Stimulated activated CD4-positive, alpha-beta T cell treated with anti-CD3 and anti-CD28 coated beads, Interleukin-12 subunit alpha, Interleukin-12 subunit beta, amount 100 ng/mL, for 48 hours (primary cell): ENCODE data around the gene DDX1.
"Not testable (repeated sequence)": the region's sequence is repeated elsewhere in the genome, so short reads cannot be mapped to it uniquely, and the experiment has no call there.

Source experiments
- DNase-seq, 3 donors: peaks; one replicate each; pipeline ENCODE4 v3.0.0-alpha.2; 2020; ENCODE audit warnings: low read depth in 2 of 3, low spot score in 1 of 3

Gene DDX1

DNA sequence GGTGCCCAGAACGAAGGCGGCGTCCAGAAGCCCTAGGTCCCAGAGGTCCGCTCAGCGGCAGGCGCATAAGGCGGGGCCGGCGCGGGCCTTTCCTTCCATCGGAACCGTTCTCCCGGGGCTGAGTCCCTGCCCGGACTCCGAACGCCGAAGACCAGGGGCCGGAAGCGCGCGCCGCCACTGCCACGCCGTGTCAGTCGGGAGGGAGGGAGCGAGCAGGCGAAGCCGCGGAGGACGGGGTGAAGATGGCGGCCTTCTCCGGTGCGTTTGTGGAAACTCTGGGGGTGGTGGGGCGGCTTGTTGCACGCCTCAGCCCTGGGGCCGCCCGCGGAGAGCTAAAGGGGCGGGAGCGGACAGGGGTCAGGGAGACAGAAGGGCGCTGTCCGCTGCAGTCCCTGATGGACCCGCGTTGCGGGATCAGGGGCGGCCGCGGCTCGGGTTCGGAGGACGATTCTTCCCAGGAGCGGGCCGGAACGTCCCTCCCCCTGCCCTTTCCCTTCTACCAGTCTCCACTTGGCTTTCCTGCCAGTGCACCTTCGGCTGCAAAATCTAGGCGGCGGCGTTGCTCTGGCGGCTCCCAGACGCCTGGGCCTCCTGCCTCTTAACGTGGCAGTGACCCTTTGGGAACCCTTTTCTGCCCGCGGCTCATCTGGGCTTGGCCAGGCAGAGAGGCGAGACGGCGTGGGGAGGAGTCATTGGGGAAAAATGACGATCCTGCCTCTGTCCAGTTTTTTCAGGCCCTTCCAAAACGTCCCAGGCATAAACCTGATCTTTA, at the start of gene DDX1:
Gene DDX1 (plus strand): TSS at position 177 of the 772 bp plus-strand sequence. CDS start 66 bp downstream, at position 243.
- peak; percentile 81 to 83 (median 81) for DNase-seq

DNA sequence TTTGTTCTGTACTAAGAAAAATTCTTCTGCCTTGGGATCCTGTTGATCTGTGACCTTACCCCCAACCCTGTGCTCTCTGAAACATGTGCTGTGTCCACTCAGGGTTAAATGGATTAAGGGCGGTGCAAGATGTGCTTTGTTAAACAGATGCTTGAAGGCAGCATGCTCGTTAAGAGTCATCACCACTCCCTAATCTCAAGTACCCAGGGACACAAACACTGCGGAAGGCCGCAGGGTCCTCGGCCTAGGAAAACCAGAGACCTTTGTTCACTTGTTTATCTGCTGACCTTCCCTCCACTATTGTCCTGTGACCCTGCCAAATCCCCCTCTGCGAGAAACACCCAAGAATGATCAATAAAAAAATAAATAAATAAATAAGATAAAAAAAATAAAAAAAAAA, 49.4 kb upstream of the DDX1 start:
- DNase-seq = not testable (repeated sequence)

DNA sequence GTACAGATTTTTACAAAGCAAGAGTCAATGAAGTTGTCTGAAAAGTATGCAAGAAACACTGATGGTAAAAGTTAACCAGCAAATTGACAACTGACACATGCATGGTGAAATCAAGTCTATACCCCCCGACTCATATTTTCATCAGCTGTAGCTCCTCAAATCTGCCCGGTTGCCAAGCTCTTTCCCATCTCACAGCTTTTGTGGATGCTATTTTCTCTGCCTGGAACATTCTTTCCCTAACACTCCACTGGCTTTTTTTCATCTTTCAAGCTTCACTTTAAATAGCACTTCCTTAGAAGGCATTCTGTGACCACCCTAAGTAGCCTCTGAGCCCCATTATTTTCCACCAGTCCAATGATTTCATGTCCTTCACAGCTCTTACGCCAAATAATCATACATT, 48.6 kb upstream of the DDX1 start:
- no peak for DNase-seq

DNA sequence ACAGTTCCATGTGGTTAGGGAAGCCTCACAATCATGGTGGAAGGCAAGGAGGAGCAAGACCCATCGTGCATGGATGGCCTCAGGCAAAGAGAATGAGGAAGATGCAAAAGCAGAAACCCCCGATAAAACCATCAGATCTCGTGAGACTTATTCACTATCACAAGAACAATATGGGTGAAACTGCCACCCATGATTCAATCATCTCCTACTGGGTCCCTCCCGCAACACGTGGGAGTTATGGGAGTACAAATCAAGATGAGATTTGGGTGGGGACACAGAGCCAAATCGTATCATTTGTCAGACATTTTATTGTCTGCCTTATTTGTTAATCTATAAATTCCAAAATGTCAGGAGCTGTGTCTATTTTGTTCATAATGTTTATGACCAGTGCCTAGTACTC, 48.1 kb upstream of the DDX1 start:
- no peak for DNase-seq

DNA sequence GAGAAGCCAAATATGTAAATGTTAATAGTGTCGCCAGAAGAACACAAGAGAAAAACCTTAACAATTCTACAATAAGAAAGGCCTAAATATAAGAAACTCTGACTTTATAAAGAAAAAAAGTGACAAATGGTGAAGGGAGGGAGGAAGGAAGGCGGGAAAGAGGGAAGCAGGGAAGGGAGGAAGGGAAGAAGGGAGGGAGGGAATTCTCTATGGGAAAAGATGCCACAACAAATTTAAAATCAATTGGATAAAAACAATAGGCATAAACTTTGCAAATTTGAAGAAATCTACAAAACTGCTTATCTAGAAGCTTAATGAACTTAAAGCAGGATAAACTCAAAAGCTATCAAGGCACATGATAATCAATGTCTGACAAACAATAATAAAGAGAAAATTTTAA, 47.4 kb upstream of the DDX1 start:
- DNase-seq = no peak

DNA sequence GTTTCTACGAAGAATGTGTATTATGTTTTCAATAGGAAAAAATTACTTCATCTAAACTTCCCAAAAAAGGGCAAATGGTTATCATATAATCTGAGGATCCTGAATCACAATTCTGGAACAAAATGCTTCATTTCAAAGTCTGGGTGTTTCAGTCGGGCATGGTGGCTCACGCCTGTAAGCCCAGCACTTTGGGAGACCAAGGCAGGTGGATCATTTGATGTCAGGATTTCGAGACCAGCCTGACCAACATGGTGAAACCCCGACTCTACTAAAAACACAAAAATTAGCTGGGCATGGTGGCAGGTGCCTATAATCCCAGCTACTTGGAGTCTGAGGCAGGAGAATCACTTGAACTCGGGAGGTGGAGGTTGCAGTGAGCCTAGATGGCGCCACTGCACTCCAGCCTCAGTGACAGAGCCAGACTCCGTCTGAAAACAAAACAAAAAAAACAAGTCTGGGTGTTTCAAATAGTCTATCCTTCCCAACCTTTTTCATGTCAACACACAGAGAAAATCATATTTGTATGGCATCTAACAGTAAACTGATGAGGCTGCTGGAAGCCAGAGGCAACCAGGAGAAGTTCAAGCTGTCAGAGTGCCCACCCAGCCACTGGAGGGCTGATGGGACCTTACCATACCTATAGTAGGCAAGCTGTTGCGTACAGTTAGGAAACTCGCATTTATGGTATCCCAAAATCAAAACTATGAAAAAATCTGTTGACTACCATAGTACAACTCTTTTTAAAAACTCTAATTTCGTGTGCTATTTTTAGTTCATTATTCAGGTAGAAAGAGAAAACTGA, 45.2 kb upstream of the DDX1 start:
- no peak for DNase-seq

DNA sequence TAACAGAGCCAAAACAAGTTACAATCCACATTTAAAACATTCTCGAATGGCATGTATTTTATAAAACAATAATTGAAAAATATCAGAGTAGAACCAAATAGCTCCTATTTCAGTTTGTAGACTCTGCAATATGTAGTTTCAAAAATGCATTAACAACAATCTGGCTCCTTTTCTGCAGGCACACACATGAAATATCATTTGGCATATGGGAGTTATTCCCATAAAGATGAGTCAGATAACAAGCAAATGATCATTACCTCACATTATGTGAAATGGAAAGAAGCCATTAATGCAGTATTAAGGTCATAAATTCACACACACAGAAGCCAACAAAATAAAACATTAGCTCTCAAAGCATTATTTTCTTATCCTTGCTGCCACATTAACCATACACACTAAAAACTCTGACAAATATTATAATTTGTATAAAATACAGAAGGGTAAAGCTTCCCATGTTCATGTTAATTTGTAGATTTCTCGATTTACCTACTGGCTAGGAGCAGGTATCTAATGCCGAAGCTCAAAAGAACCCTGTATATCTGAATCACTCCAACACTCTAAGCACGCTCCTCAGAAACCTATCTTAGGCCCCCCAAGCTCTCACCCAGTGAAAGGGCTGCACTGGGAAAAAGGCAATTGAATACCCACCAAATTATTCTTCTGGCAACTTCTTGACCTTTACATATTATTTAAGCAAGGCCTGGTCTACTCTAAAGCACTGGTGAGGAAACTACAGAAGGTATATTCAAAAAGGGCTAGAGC, 44.4 kb upstream of the DDX1 start:
- no peak for DNase-seq

DNA sequence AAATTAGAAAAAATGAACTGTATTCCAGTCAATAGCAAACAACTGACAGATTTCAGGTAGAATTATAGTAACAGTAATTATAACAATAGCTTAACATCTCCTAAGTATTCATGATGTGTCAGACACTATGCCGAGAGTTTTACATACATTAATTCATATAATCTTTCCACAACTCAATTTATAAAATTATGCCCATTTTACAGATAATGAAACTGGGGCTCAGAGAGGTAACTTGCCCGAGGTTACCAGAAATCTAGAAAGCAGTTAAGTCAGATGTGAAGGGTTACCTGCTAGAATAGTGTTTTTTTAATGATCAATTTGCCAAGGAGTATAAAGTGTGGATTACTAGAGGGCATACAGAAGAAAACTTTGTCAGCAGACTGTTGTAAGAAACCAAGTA, 42.7 kb upstream of the DDX1 start:
- no peak for DNase-seq

DNA sequence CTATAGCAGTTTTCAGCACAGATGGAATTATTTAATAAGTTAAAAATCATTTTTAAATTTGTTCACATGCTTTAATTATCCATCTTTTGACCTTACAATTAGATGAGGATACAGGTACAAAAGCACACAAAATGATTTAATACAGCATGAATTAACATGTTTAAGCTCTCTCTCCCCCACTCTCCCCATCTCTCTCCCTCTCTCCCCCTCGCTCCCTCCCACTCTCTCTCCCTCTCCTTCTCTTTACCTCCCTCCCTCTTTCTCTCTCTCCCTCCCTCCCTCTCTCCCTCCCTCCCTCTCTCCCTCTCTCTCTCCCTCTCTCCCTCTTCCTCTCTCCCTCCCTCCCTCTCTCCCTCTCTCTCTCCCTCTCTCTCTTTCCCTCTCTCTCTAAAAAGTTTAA, 38.1 kb upstream of the DDX1 start:
- no peak for DNase-seq

DNA sequence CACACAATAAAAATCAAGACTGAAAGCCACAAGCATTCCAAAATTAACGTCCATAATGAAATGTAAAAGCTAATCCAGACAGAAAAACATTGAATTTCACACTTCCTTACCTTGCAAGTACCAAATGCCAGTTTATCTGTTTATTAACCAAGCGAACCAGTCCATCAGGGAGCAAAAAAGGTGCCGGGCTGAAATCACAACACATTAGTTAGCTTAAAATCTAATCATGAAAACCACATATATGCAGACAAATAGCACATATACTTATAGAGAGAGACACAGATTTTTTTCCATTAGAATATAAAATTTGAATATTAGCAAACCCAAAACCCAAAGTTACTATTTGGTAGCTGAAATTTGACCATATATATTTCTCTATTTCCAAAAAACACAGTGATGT, 37.7 kb upstream of the DDX1 start:
- no peak for DNase-seq

DNA sequence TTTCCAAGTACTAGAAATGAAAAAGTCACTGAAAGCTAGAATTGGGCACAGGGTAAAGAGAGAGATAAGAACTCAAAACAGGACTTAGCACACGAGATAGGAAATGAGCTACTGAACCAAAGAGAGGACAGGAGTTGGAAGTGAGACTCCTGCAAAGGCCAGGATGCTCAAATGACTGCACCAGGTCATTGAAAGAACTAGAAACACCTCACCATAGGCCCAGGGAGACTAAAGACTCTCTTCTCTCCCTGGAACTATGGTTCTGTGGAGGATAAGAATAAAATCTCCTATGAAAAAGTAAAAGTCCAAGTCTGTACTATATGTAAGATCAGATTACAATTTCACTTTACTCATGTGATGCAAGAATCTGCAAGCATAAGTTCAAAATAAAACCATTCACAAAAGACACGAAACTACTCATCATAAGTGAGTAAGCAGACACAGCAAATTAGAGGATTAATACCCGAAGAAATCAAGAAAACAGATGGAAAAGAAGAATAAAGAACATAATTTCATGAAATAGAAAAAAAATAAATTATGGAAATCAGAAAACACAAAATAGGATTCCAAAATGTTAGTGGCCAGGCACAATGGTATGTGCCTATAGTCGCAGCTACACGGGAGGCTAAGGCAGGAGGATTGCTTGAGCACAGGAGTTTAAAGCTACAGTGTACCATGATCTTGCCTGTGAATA, 37.0 kb upstream of the DDX1 start:
- DNase-seq = no peak

DNA sequence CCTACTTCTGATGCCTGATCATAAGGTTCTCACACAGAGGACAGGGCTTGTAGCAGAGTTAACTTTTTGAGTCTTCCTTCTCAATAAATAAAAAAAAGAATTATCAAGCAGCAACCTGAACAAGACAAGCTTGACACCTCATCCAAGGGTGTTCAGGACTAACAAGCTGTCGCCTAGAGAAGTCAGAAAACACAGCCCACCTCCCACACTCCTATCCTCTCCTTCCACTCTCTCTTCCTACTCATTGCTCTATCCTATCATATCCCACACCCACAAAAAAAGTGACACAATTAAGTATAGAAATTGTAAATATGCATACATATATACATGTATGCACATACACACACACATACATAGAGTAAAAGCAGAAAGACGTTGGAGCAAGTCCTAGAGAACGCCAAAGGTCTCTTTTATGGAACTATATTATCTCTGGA, 35.9 kb upstream of the DDX1 start:
- no peak for DNase-seq

DNA sequence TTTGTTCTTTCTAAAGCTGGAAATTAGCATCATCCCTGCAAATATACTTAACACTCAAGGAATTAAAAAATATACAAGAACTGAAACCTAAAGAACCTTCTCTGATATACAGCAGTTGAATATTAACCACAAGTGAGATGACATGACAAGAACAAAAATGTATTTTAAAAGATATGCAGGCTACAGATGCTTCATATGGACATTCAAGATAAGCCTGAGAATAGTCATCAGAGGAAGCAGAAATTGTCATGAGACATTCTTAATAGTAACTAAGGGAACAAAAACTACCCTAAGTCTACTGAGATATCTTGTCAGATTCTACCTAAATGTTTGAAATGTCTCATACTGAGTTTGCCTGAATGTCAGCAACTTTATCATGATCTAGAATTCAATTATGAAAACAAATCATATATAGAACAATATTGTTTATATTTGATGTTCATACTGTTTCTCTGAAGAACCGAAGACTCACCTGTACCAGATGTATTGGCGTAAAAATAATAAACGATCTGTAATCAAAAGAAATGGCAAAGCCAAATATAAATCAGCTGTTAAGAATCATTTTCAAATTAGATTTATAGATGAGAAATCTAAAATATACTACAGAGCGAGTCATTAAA, 35.2 kb upstream of the DDX1 start:
- no peak for DNase-seq

DNA sequence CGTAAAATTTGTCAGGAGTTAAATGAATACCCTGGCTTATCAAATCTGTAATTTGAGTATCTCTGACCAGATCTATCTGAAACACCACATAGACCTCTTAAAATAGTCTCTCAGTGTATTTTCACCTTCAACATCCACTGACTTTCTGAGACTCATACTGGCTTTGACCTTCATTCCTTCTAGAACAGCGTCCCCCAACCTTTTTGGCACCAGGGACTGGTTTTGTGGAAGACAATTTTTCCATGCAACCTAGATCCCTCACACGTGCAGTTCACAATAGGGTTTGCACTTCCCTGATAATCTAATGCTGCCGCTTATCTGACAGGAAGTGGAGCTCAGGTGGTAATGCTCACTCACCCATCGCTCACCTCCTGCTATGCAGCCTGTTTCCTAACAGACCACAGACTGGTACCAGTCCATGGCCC, 33.8 kb upstream of the DDX1 start:
- no peak for DNase-seq

DNA sequence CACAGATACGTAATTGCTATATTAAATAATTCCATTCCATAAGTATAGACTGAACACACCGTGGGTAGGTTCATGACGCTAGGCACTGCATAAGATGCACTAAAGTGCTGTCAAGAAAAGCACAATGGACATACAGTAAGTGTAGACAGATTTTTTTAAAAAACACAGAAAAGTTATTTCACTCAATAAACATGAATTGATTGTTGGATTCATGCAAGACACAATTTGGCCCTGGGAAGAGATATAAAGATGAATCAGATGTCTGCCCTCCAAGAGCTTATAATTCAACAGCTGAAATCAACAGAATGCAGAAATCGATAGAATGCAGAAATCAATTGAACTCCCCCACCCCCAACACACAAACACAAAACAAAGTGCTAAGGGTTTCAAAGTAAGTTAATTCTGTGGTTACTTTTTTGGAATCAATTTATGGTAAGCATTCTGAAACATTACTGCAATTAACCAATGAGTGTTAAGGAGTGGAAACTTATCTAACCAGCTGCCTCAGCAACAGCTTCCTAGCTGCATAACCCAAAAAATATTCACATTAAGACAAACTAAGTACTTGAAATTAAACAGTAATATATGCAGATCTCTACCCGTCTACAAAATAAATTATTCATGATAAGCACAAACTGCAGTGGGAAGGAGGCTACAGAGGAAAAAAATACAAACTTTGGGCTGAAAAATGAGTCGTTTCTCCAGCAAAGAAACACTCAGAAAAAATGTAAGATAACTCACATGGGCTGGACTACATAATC, 32.1 kb upstream of the DDX1 start:
- DNase-seq = no peak

DNA sequence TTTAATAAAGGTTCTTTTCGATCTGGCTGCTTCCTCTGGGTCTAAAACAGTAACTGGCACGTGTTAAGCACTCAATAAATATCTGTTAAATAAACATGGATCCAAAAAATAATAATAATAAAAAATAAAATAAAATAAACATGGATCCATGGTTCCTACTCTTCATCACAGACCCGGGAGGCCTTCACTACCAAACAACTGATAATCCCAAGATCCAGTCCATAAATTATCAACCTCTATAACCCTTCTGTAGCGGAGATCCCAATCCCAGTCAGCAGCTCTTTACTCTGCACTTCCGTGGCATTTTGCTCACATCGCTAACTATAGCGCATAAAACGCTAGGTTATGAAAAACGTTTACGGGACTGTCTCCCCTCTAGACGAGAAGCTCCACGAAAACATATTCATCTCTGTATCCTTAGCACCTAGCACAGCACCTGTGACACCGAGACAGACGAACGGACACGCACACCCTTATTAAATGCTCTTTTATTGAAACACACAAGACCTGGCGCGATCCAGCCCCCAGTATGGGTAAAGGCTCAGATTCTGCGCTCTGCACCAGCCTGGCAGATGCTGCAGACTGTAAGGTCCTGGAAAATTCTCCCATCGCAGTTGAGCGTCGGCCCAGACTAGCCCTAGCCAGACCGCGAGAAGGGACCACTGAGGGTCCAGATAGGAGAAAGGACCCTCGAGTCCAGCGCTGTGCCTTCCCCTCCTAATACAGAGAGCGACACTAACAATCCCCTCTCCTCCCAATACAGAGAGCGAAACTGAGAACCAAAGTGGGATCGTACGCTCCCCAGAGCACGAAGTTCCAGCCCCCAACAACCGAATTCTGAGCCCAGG, 31.3 kb upstream of the DDX1 start:
- DNase-seq = no peak

DNA sequence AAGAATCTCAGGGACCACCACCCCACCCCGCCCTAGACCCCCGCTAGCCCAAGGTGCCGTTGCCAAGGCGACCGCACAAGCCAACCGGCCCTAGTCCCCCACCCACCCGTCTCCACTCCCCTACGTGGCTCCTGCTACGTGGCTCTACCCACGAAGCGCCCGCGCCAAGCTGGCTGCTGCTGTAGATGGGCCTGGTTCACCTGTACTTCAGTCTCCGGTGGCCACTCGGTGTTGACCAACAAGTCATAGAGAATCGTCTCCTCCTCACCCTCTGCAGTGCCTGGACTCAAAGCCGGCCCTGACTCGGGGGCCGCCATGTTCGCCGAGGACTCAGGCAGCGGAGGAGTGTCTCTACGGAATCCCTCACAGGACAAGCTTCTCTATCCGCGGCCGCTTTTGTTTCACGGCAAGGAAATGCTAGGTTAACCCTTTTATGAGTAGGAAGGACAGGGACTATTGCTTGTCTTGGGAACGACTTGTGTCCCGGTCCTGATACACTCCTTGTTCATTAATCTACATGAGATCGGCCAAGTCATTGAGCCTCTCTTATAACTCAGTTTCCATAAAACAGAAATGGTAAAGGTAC, 30.6 kb upstream of the DDX1 start, which contains the start of gene NBAS:
Gene NBAS (minus strand): TSS at position 347 of the 586 bp plus-strand sequence. CDS start 30 bp downstream, at position 317.
- peak; percentile 65 to 71 (median 71) for DNase-seq

DNA sequence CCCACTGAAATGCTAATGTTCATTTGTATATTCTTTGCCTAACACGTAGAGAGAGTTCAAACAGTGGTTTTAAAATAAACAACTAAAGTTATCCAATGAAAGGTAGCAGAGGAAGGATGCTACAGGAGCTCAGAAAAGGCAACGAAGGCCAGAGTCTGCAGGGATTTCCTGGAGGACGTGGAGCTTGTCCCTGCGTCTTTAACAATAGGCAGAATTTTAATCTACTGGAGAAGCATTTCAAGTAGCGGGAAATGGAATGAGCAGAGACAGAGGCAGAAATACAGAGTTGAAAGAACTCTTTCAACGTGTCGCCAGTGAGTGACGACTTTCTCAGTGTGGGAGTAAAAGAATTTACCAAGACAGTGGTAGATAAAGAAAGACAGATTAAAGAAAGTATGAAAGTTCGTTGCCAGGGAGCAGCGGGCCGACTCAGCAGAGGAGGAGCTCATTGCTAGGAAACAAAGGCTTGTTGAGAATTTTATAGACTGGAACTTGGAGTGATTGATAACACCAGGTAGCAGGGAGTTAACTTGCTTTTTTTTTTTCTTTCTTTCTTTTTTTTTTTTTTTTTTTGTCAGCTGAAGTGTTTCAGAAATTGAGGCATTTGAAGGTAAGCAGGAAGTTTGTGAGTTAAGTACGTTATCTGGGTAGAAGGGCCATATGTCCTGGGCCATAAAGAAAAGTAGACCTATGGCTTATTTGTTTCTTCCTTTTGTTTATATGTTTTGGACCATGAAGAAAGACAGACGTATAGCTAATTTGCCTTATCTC, 29.9 kb upstream of the DDX1 start:
- DNase-seq = peak; percentile 3 to 29 (median 16)
